NB4 (cell line): Measurements from ENCODE around the gene CHCHD2.

Source experiments
- MYC ChIP-seq: IDR thresholded peaks from 2 replicates; pipeline ENCODE4 v1.6.1; 2011; ENCODE audit warnings: low read depth, low read length
- POLR2A ChIP-seq: IDR thresholded peaks from 2 replicates; pipeline ENCODE4 v1.6.1; 2011; ENCODE audit warnings: mild to moderate bottlenecking; ENCODE audit not compliant: insufficient read length; ENCODE audit errors: extremely low read depth
- TF ChIP-seq, protein P1 (sequence below): IDR thresholded peaks from one replicate; pipeline ENCODE4 v1.5.1; 2012; ENCODE audit warnings: low read depth, low read length

DNA sequence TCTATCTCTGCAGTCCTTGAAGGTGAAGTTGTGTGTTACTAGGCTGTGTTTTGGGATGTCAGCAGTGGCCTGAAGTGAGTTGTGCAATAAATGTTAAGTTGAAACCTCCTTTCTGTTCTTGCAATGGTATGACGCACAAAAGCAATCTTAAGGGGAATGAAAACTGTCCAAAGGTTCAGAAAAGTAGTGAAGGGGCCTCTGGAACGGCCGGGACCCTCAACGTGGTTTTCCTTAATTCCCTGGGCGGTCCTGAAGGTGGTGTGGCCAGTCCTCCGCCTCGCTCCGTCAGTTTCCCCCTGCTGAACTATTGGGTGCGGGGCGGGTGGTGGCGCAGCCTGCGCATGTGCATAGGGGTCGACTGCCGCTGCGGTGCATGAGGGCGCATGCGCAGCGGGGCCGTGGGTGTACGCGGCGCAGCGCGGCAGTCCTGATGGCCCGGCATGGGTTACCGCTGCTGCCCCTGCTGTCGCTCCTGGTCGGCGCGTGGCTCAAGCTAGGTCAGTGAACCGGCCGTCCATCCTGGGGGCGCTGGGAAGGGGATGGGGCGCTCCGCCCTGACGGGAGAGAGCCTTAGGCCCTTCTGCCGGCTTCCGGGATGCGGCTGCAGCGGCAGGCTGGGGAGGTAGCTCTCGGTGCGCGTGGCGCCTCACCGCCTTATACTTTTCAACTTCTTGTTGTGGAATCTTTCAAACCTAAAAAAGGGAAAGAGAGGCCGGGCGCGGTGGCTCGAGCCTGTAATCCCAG lies 42.2 kb downstream of the CHCHD2 start, which contains the start of gene SUMF2:
- TF ChIP-seq, protein P1, sequence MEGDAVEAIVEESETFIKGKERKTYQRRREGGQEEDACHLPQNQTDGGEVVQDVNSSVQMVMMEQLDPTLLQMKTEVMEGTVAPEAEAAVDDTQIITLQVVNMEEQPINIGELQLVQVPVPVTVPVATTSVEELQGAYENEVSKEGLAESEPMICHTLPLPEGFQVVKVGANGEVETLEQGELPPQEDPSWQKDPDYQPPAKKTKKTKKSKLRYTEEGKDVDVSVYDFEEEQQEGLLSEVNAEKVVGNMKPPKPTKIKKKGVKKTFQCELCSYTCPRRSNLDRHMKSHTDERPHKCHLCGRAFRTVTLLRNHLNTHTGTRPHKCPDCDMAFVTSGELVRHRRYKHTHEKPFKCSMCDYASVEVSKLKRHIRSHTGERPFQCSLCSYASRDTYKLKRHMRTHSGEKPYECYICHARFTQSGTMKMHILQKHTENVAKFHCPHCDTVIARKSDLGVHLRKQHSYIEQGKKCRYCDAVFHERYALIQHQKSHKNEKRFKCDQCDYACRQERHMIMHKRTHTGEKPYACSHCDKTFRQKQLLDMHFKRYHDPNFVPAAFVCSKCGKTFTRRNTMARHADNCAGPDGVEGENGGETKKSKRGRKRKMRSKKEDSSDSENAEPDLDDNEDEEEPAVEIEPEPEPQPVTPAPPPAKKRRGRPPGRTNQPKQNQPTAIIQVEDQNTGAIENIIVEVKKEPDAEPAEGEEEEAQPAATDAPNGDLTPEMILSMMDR: peak; percentile 9
- TF ChIP-seq POLR2A: peak; percentile 99
- TF ChIP-seq MYC: peak; percentile 94
